OCI-LY7 (cell line): ENCODE data around the gene DGKZ. TPM values are rescaled to one million over a fixed set of nuclear protein-coding genes. Genes with fewer than 3 reads are reported as not detected.

Experiments used
- BruUV-seq: library from RNA; stranded (reverse); fragments of 400-500 nt; replicated peaks from 2 replicates; lab custom pipeline; 2021; lab: Mats Ljungman, UMichigan
- CTCF ChIA-PET: fragments of 300-600 bp; sonication (Branson Sonifier 250); formaldehyde crosslinking; loops from one replicate; lab custom pipeline; 2022; ENCODE audit warnings: antibody characterized with exemption; ENCODE audit not compliant: unreplicated experiment; lab: Charles Lee
- POLR2A ChIA-PET: fragments of 300-600 bp; sonication (Branson Sonifier 250); formaldehyde crosslinking; loops from one replicate; lab custom pipeline; 2022; ENCODE audit warnings: antibody characterized with exemption; lab: Charles Lee
- DNase-seq: peaks from one replicate; pipeline ENCODE4 v3.0.0-alpha.2; 2015; ENCODE audit warnings: low spot score
- H2AFZ ChIP-seq: fragments of 200-600 bp; sonication (generic), shearing (Covaris generic); 2 replicates; pipeline ENCODE4 v1.6.1; 2014; ENCODE audit warnings: mild to moderate bottlenecking, antibody characterized with exemption, low read length, moderate library complexity
- H3K27ac ChIP-seq: fragments of 200-600 bp; sonication (generic); 2 replicates; pipeline ENCODE4 v1.5.1; 2014; ENCODE audit warnings: mixed run types, low read depth, mild to moderate bottlenecking, moderate library complexity, low read length, inconsistent platforms; ENCODE audit not compliant: poor library complexity, severe bottlenecking
- H3K36me3 ChIP-seq: fragments of 200-600 bp; sonication (generic); 2 replicates; pipeline ENCODE4 v1.6.1; 2014; ENCODE audit warnings: mild to moderate bottlenecking, antibody characterized with exemption, low read length, moderate library complexity, mixed read lengths; ENCODE audit not compliant: insufficient read depth
- H3K4me1 ChIP-seq: fragments of 200-600 bp; sonication (generic); 2 replicates; pipeline ENCODE4 v1.5.1; 2014; ENCODE audit warnings: mild to moderate bottlenecking, low read length; ENCODE audit not compliant: insufficient read depth, poor library complexity, severe bottlenecking
- H3K4me2 ChIP-seq: fragments of 200-600 bp; sonication (generic); 2 replicates; pipeline ENCODE4 v1.6.1; 2014; ENCODE audit warnings: mild to moderate bottlenecking, low read length
- H3K4me3 ChIP-seq: fragments of 200-600 bp; sonication (generic); 2 replicates; pipeline ENCODE4 v1.5.1; 2014; ENCODE audit warnings: mild to moderate bottlenecking, low read depth, low read length; ENCODE audit not compliant: poor library complexity, severe bottlenecking
- H3K79me2 ChIP-seq: fragments of 200-600 bp; sonication (generic); 2 replicates; pipeline ENCODE4 v1.6.1; 2016; ENCODE audit warnings: low read depth, mild to moderate bottlenecking, low read length, moderate library complexity, mixed read lengths; ENCODE audit not compliant: insufficient read depth
- H3K9me2 ChIP-seq: fragments of 200-600 bp; sonication (generic); 2 replicates; pipeline ENCODE4 v1.6.1; 2016; ENCODE audit warnings: mild to moderate bottlenecking, low read length, mixed read lengths; ENCODE audit not compliant: insufficient read depth
- H3K9me3 ChIP-seq: fragments of 200-600 bp; sonication (generic); 2 replicates; pipeline ENCODE4 v1.6.1; 2014; ENCODE audit warnings: mild to moderate bottlenecking, mixed run types, low read length, mixed read lengths
- H4K20me1 ChIP-seq: fragments of 200-600 bp; sonication (generic); 2 replicates; pipeline ENCODE4 v1.6.1; 2014; ENCODE audit warnings: mild to moderate bottlenecking, antibody characterized with exemption, low read length, moderate library complexity, mixed read lengths; ENCODE audit not compliant: insufficient read depth
- CTCF ChIP-seq: fragments of 200-600 bp; sonication (generic); conservative IDR thresholded peaks from 2 replicates; pipeline ENCODE4 v1.5.1; 2014; ENCODE audit warnings: mild to moderate bottlenecking, antibody characterized with exemption, low read length, moderate library complexity, mixed read lengths
- EZH2phosphoT487 ChIP-seq: fragments of 200-600 bp; sonication (generic); IDR thresholded peaks from 2 replicates; pipeline ENCODE4 v1.6.1; 2018; ENCODE audit warnings: low read depth, borderline replicate concordance, mild to moderate bottlenecking, mixed run types, antibody characterized with exemption, low read length, moderate library complexity, mixed read lengths
- intact Hi-C: fragments of 100-400 bp; cut with micrococcal nuclease; formaldehyde crosslinking; loops from one replicate; pipeline ENCODE4 v1.10.0; 2022; ENCODE audit not compliant: unreplicated experiment
- total RNA-seq, 2 experiments: library from RNA; depleted of rRNA in 1 of 2; stranded (reverse); fragments of >200 nt in 1 of 2; shearing (Covaris generic) in 1 of 2; gene quantifications; 2 replicates each; pipeline ENCODE4 v1.2.3, GENCODE V29; 2014 to 2022

Gene DGKZ
- total RNA-seq, 2 experiments from 2014 or later, result 134 to 141 TPM

DNA sequence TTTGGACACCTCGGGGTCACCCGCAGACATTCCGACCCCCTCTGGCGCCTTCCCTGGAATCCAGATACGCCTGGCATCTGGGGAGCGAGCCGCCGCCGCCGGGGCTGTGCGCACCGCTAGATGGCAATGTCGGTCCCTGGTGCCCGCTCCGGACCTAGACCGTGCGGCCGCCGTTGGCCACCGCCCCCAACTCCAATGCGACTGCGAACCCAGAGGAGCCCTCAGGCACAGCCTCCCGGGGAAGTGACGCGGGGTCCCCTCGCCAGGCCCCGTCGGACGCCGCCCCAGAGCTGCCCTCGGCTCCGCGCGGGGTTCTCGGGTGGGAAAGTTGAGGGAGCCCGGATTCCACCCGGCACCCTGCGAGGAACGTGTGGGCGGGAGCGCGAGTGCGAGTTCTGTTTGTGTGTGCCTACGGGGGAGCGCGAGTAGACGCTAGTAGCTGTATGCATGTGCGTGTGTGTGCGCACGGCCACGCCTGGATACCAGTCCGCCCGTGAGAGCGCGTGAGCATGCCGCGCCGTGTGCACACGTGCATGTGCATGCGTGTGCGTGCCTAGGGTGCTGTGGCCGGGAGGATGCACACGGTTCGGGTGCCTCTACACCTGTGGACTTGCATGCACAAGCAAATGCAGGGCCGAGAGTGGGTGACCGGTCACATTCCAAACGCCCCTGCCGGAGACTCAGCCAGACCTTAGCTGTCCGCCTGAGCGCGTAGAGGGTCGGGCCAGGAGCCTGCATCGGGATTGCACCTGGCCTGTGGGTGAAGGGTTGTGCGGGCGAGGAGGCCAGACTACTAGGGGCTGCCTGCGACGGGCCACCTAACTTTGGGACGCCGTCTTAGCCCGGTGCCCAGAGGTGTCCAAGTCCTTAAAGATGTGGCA lies 42.4 kb downstream of the DGKZ start:
- DNase-seq, result peak; percentile 64
- Histone ChIP-seq H3K27ac (no peak overlapping the region), H3K9me3 (no peaks in the 10 kb centered on the region), H3K4me3 (peak overlapping the region; percentile 50), H4K20me1 (no peaks in the 10 kb centered on the region), H3K9me2 (no peaks in the 10 kb centered on the region), H3K36me3 (no peaks in the 10 kb centered on the region), H3K4me1 (no peaks in the 10 kb centered on the region), H3K4me2 (peak overlapping the region; percentile 75), H2AFZ (no peak overlapping the region), H3K79me2 (no peaks in the 10 kb centered on the region)
- POLR2A ChIA-PET, result no interaction called here
- TF ChIP-seq CTCF, result peak; percentile 85
- TF ChIP-seq EZH2phosphoT487, result no peak
- CTCF ChIA-PET, result no interaction called here
- intact Hi-C loops, result loop anchor here (1.0 kb wide), 2 partner anchors 140 to 149 kb away; no protein-coding TSS in a partner anchor
- BruUV-seq, result no TSS peak

- no peak overlapping the region for H2AFZ ChIP-seq
- ChIA-PET POLR2A (no interaction called here), CTCF (no interaction called here)
- no peaks in the 10 kb centered on the region for H4K20me1 ChIP-seq
- no peaks in the 10 kb centered on the region for H3K9me2 ChIP-seq
- H3K4me2 ChIP-seq, result peak overlapping the region; percentile 75; the same call in 1 of the 2 replicates
- TF ChIP-seq EZH2phosphoT487 (no peak), CTCF (no peak)
- H3K79me2 ChIP-seq, result no peaks in the 10 kb centered on the region
- BruUV-seq, result no TSS peak
- H3K9me3 ChIP-seq, result no peaks in the 10 kb centered on the region
- intact Hi-C loops, result no loop called here
- no peaks in the 10 kb centered on the region for H3K36me3 ChIP-seq
- H3K27ac ChIP-seq, result no peak overlapping the region
- H3K4me1 ChIP-seq, result no peaks in the 10 kb centered on the region
- DNase-seq, result no peak
- no peak overlapping the region for H3K4me3 ChIP-seq
Measured at GRCh38 chr11:46390331-46391171, 43.3 kb downstream of the DGKZ start.
